MM.1S (cell line): ENCODE measurements around the gene RPS21.

Experiments used
- CTCF ChIP-seq: fragments of 300-600 bp; sonication (generic); IDR thresholded peaks from 2 replicates; pipeline ENCODE4 v1.5.1; 2016; ENCODE audit warnings: antibody characterized with exemption, low read length, mixed read lengths
- EZH2phosphoT487 ChIP-seq: fragments of 300-600 bp; sonication (generic); IDR thresholded peaks from 2 replicates; pipeline ENCODE4 v1.6.1; 2018; ENCODE audit warnings: antibody characterized with exemption, low read length

DNA sequence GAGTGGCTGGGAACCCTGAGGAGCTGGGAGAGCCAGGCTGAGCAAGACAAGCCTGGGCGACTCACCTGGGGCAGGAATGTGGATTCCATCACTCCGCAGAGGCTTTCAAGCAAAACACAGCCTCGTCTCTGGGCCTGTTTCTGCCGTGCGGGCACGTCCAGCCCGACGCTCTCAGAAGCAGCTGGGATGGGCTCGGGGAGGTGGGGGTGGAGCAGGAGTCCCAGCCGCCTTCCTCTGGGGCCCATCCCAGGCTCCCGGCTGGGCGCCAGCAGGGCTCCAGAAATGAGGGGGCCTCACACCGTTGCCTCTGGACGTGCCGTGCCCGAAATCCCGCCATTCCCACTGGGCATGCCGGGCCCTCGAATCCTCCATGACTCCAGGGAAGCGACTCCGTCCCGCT is 8.7 kb upstream of the RPS21 start:
- TF ChIP-seq CTCF (no peak), EZH2phosphoT487 (no peak)
